Gastroesophageal sphincter (tissue), 4 donors: ENCODE measurements around the gene RFTN1. TPM values are rescaled to one million over a fixed set of nuclear protein-coding genes. Genes with fewer than 3 reads are reported as not detected.

Source experiments
- ATAC-seq: fragments of 150-250 bp; one replicate; pipeline ENCODE4 v1.9.1; 2016; ENCODE audit warnings: mild to moderate bottlenecking, moderate library complexity
- H3K27ac ChIP-seq, 4 donors: fragments of 200-600 bp; sonication (generic) in 3 of 4; 1 replicate in 3 of 4; 2 replicates in 1 of 4; pipeline ENCODE4 v1.5.1; 2016 to 2019
- H3K27me3 ChIP-seq: fragments of 200-600 bp; sonication (generic); one replicate; pipeline ENCODE4 v1.5.1; 2019
- H3K36me3 ChIP-seq, 2 donors: fragments of 200-600 bp; sonication (generic); one replicate each; pipeline ENCODE4 v1.5.1; 2019; ENCODE audit warnings: control low read depth in 1 of 2
- H3K4me1 ChIP-seq, 3 donors: fragments of 200-600 bp; sonication (generic); 1 replicate in 2 of 3; 2 replicates in 1 of 3; pipeline ENCODE4 v1.5.1; 2016 to 2019; ENCODE audit warnings: control low read depth in 2 of 3
- H3K4me3 ChIP-seq, 2 donors: fragments of 200-600 bp; sonication (generic); one replicate each; pipeline ENCODE4 v1.5.1; 2019; ENCODE audit warnings: mild to moderate bottlenecking in 1 of 2, moderate library complexity in 1 of 2
- H3K9me3 ChIP-seq, 3 donors: fragments of 200-600 bp; sonication (generic); one replicate each; pipeline ENCODE4 v1.5.1; 2017 to 2019; ENCODE audit warnings: control low read depth in 2 of 3
- EP300 ChIP-seq: sonication (generic); formaldehyde crosslinking; IDR thresholded peaks from one replicate; pipeline ENCODE4 v1.6.1; 2017; ENCODE audit warnings: antibody characterized with exemption, mild to moderate bottlenecking
- POLR2A ChIP-seq, 2 donors: fragments of 450-650 bp; IDR thresholded peaks; one replicate each; pipeline ENCODE4 v1.6.1; 2017; ENCODE audit warnings: antibody characterized with exemption in 2 of 2, mild to moderate bottlenecking in 2 of 2, moderate library complexity in 1 of 2
- POLR2AphosphoS5 ChIP-seq: sonication (generic); formaldehyde crosslinking; IDR thresholded peaks from one replicate; pipeline ENCODE4 v1.6.1; 2017; ENCODE audit warnings: antibody characterized with exemption
- WGBS, 2 donors: methylation state at CpG; one replicate each; pipeline ENCODE4 v1.1.5; 2018; ENCODE audit warnings: low coverage in 1 of 2; 5-methylcytosine and 5-hydroxymethylcytosine counted together
- total RNA-seq, 4 donors: library from RNA; depleted of rRNA; stranded (reverse); fragments of >200 nt; gene quantifications; one replicate each; pipeline ENCODE4 v1.1.0, GENCODE V29; 2016
- TF ChIP-seq, protein P1 (sequence below), 4 experiments: fragments of 200-600 bp in 2 of 4; fragments of 450-650 bp in 2 of 4; sonication (generic) in 1 of 4; IDR thresholded peaks; one replicate each; pipeline ENCODE4 v1.5.1; 2017 to 2019; ENCODE audit warnings: antibody characterized with exemption in 4 of 4, mild to moderate bottlenecking in 2 of 4, moderate library complexity in 2 of 4

The RFTN1 gene
- total RNA-seq, 4 donors from 2014 or later = 30.6 to 110 (median 68.2) TPM

DNA sequence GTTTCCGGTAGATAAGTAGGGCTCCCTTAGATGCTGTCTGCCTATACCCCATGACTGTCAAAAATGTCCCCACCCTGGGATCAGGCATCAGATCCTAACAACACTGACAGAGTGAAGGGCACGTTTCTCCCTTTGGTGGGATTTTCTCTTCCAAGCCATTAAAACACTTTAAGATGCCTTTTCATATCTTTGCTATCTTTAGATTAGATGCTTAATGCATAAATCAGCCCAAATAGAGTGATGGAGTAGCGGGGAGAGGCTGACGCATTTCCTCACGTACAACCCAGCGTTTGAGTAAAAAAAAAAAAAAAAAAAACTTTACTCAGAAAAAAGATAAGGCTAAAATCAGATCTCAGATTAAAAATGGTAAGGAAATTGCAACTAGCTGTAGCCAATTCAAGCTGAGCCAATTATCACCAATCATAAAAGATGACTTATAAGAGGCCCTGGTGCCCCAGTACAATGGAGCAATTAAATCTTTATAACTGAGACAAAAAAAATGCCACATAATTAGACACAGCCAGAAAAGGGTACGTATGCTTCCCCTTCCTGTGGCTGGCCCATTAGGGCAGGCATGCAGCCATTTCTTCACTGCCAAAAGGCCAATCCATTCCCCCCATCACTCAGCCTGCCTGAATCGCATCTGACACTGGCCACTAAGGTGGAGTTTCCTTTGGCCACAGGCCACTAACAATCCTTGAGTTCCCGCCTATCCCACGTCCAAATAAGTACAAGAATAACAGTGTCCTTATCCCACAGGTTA is 45.0 kb downstream of the RFTN1 start:
- peak overlapping the region in 3 of 4 donors; percentile 32 to 55 (median 54) for H3K27ac ChIP-seq
- peaks cover 4 to 58% (median 9%) of the 10 kb centered on the region in 3 donors for H3K4me1 ChIP-seq
- no peaks in the 10 kb centered on the region for H3K27me3 ChIP-seq
- 46 to 58% methylated on average over 5 to 10 of the region's 10 CpGs for WGBS, 2 donors
- ATAC-seq = peak; percentile 49
- H3K4me3 ChIP-seq = no peak overlapping the region
- peaks cover 0 to 5% of the 10 kb centered on the region in 2 donors for H3K36me3 ChIP-seq
- TF ChIP-seq POLR2AphosphoS5 = no peak
- TF ChIP-seq, protein P1, sequence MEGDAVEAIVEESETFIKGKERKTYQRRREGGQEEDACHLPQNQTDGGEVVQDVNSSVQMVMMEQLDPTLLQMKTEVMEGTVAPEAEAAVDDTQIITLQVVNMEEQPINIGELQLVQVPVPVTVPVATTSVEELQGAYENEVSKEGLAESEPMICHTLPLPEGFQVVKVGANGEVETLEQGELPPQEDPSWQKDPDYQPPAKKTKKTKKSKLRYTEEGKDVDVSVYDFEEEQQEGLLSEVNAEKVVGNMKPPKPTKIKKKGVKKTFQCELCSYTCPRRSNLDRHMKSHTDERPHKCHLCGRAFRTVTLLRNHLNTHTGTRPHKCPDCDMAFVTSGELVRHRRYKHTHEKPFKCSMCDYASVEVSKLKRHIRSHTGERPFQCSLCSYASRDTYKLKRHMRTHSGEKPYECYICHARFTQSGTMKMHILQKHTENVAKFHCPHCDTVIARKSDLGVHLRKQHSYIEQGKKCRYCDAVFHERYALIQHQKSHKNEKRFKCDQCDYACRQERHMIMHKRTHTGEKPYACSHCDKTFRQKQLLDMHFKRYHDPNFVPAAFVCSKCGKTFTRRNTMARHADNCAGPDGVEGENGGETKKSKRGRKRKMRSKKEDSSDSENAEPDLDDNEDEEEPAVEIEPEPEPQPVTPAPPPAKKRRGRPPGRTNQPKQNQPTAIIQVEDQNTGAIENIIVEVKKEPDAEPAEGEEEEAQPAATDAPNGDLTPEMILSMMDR (IDR thresholded peaks at IDR 0.05) = no peak
- TF ChIP-seq EP300 = no peak
- no peak for TF ChIP-seq POLR2A (IDR thresholded peaks at IDR 0.05)
- H3K9me3 ChIP-seq = peaks cover 0 to 10% (median 0%) of the 10 kb centered on the region in 3 donors

DNA sequence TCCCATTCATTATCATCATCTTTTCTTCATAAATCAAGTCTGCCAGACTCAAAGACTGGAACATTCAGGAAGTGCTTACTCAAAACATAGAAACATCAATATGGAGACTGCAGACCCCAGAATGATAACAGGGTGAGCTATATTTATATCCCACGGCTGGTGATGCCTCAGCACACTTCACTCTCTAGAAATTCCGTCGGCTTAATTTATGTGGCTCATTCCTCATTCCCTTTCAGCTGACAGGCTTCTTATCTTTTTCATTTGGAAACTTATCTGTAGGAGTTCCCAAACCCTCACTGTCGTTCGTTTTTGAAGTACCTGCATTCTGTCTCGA is 45.5 kb downstream of the RFTN1 start:
- TF ChIP-seq, protein P1 (IDR thresholded peaks at IDR 0.05) = no peak
- TF ChIP-seq EP300 (no peak), POLR2AphosphoS5 (no peak), POLR2A (IDR thresholded peaks at IDR 0.05) (no peak)
- no peak for ATAC-seq
- WGBS, 2 donors = 43 to 54% methylated on average over 6 of the region's 6 CpGs
- H3K27me3 ChIP-seq = no peaks in the 10 kb centered on the region
- H3K36me3 ChIP-seq = peaks cover 0 to 5% of the 10 kb centered on the region in 2 donors
- peaks cover 4 to 58% (median 9%) of the 10 kb centered on the region in 3 donors for H3K4me1 ChIP-seq
- H3K4me3 ChIP-seq = no peak overlapping the region
- H3K27ac ChIP-seq = peak overlapping the region in 3 of 4 donors; percentile 26 to 54 (median 32)
- H3K9me3 ChIP-seq = peaks cover 0 to 10% (median 0%) of the 10 kb centered on the region in 3 donors

DNA sequence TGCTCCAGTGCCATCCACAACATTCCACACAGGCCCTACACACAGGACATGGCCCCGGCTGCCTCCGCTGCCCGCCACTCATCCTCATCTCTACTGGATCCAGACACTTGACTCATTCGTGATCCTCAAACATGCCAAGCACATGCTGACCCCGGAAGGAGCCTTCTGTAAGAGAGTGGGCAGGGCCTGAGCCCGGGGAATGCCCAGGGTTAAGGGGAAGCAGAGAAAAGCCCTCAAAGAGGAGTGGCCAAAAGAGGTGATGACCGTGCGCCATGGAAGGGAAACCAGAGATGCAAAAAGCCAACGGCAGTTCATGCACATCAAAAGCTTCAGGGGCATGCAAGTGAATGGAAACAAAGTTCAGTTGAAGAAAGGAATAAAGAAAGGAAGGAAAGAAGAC is 46.1 kb downstream of the RFTN1 start:
- Histone ChIP-seq H3K4me3 (no peak overlapping the region), H3K27ac (peak overlapping the region in 2 of 4 donors; percentile 7 to 54), H3K27me3 (no peaks in the 10 kb centered on the region), H3K9me3 (peaks cover 0 to 10% (median 0%) of the 10 kb centered on the region in 3 donors), H3K4me1 (peaks cover 4 to 58% (median 9%) of the 10 kb centered on the region in 3 donors), H3K36me3 (peaks cover 0 to 5% of the 10 kb centered on the region in 2 donors)
- TF ChIP-seq EP300 (no peak), POLR2AphosphoS5 (no peak), POLR2A (IDR thresholded peaks at IDR 0.05) (no peak)
- TF ChIP-seq, protein P1 (IDR thresholded peaks at IDR 0.05) = no peak
- no peak for ATAC-seq
- 83 to 85% methylated on average over 3 to 5 of the region's 9 CpGs for WGBS, 2 donors

DNA sequence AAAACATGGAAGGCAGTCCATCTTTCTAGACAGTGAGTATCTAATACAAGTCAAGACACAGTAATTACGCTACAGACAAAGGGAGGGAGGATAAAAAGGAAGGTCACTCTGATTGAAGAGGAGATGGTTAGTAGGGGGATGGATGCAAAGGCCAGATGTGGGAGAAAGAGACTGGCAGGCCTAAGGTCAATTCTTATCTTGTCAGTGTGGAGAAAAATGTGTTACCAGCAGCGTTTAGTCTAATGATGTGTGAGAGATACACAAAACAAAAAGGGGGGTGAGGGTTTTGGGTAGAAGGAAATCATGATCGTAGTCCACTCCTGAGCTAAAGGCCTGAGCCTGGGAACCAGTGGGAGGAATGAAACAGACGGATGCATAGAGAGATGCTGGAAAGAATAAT is 46.7 kb downstream of the RFTN1 start:
- H3K9me3 ChIP-seq = peaks cover 0 to 10% (median 0%) of the 10 kb centered on the region in 3 donors
- TF ChIP-seq, protein P1 (IDR thresholded peaks at IDR 0.05) = no peak
- no peak for TF ChIP-seq POLR2A (IDR thresholded peaks at IDR 0.05)
- TF ChIP-seq POLR2AphosphoS5 = no peak
- H3K36me3 ChIP-seq = peaks cover 0 to 5% of the 10 kb centered on the region in 2 donors
- H3K4me3 ChIP-seq = no peak overlapping the region
- peak overlapping the region in 2 of 4 donors; percentile 35 to 54 for H3K27ac ChIP-seq
- peaks cover 4 to 53% (median 9%) of the 10 kb centered on the region in 3 donors for H3K4me1 ChIP-seq
- ATAC-seq = no peak
- WGBS, 2 donors = 72 to 84% methylated on average over 3 to 4 of the region's 4 CpGs
- H3K27me3 ChIP-seq = no peaks in the 10 kb centered on the region
